HG02623 (cell line): Measurements from ENCODE around the gene CLIC5.

Experiments used
- ATAC-seq: cut with Tn5 transposase; IDR thresholded peaks from one replicate; pipeline ENCODE4 v1.9.1; 2021; ENCODE audit warnings: moderate library complexity; ENCODE audit not compliant: unreplicated experiment

Gene CLIC5

GRCh38 chr6:45966797-45967196, 48.9 kb downstream of the CLIC5 start:
- ATAC-seq, result no peak

- ATAC-seq, result no peak
These were observed 49.3 kb downstream of the CLIC5 start for GRCh38 chr6:45966340-45966739.

GRCh38 chr6:45965792-45966191, 49.9 kb downstream of the CLIC5 start:
- ATAC-seq, result no peak

GRCh38 chr6:45965007-45965406, 50.7 kb downstream of the CLIC5 start:
- no peak for ATAC-seq

GRCh38 chr6:45964300-45964699, 51.4 kb downstream of the CLIC5 start:
- ATAC-seq, result no peak

GRCh38 chr6:45963896-45964295, 51.8 kb downstream of the CLIC5 start:
- ATAC-seq, result no peak

- no peak for ATAC-seq
These were observed 54.5 kb downstream of the CLIC5 start for GRCh38 chr6:45961125-45961524.

GRCh38 chr6:45959534-45960145, 56.0 kb downstream of the CLIC5 start:
- no peak for ATAC-seq

GRCh38 chr6:45956663-45957062, 59.0 kb downstream of the CLIC5 start:
- no peak for ATAC-seq

- ATAC-seq, result no peak
These were observed 59.5 kb downstream of the CLIC5 start for GRCh38 chr6:45956176-45956575.

- no peak for ATAC-seq
These were observed 60.1 kb downstream of the CLIC5 start for GRCh38 chr6:45955597-45955996.

- no peak for ATAC-seq
These were observed 63.1 kb downstream of the CLIC5 start for GRCh38 chr6:45952546-45952945.

- ATAC-seq, result no peak
These were observed 63.5 kb downstream of the CLIC5 start for GRCh38 chr6:45952168-45952529.

GRCh38 chr6:45951321-45952167, 64.1 kb downstream of the CLIC5 start:
- no peak for ATAC-seq

- no peak for ATAC-seq
These were observed 66.4 kb downstream of the CLIC5 start for GRCh38 chr6:45949256-45949655.

- ATAC-seq, result no peak
These were observed 67.9 kb downstream of the CLIC5 start for GRCh38 chr6:45947807-45948206.

GRCh38 chr6:45946887-45947286, 68.8 kb downstream of the CLIC5 start:
- no peak for ATAC-seq

- no peak for ATAC-seq
These were observed 69.3 kb downstream of the CLIC5 start for GRCh38 chr6:45946352-45946751.

GRCh38 chr6:45942953-45943352, 72.7 kb downstream of the CLIC5 start:
- ATAC-seq, result no peak

- no peak for ATAC-seq
These were observed 81.8 kb downstream of the CLIC5 start for GRCh38 chr6:45933855-45934254.

- ATAC-seq, result no peak
These were observed 84.4 kb downstream of the CLIC5 start for GRCh38 chr6:45931232-45931631.

GRCh38 chr6:45930420-45931040, 85.1 kb downstream of the CLIC5 start:
- ATAC-seq, result no peak
